Progenitor cell of endocrine pancreas (in vitro differentiated cells): ENCODE measurements around the gene DYNC1H1. TPM values are rescaled to one million over a fixed set of nuclear protein-coding genes. Genes with fewer than 3 reads are reported as not detected.
"Not testable (repeated sequence)": the region's sequence is repeated elsewhere in the genome, so short reads cannot be mapped to it uniquely, and the experiment has no call there.

Source experiments
- DNase-seq: peaks from one replicate; pipeline ENCODE4 v3.0.0; 2021; ENCODE audit warnings: low spot score; ENCODE audit not compliant: unreplicated experiment
- H3K27ac Mint-ChIP-seq: 2 replicates; pipeline ENCODE4 v1.8.0; 2021; ENCODE audit warnings: mild to moderate bottlenecking, moderate library complexity, mixed read lengths
- H3K27me3 Mint-ChIP-seq: 2 replicates; pipeline ENCODE4 v1.8.0; 2021; ENCODE audit warnings: mixed read lengths
- H3K36me3 Mint-ChIP-seq: 2 replicates; pipeline ENCODE4 v1.8.0; 2022; ENCODE audit warnings: mixed read lengths; ENCODE audit not compliant: insufficient read depth
- H3K4me1 Mint-ChIP-seq: 2 replicates; pipeline ENCODE4 v1.8.0; 2021; ENCODE audit warnings: low read depth, mixed read lengths
- H3K4me3 Mint-ChIP-seq: 2 replicates; pipeline ENCODE4 v1.8.0; 2021; ENCODE audit warnings: low read depth, mild to moderate bottlenecking, moderate library complexity, mixed read lengths
- H3K9me3 Mint-ChIP-seq: 2 replicates; pipeline ENCODE4 v1.8.0; 2021; ENCODE audit warnings: low read depth, mixed read lengths
- total RNA-seq: library from RNA; stranded (reverse); gene quantifications from 2 replicates; pipeline ENCODE4 v1.2.1, GENCODE V29; 2021
- TF ChIP-seq, protein P1 (sequence below): fragments of 200-600 bp; sonication (generic); IDR thresholded peaks from one replicate; pipeline ENCODE4 v1.5.0; 2021; ENCODE audit warnings: antibody characterized with exemption, mild to moderate bottlenecking; ENCODE audit not compliant: unreplicated experiment

The DYNC1H1 gene
- total RNA-seq, 1 donor from 2014 or later: 501 TPM

- TF ChIP-seq, protein P1, sequence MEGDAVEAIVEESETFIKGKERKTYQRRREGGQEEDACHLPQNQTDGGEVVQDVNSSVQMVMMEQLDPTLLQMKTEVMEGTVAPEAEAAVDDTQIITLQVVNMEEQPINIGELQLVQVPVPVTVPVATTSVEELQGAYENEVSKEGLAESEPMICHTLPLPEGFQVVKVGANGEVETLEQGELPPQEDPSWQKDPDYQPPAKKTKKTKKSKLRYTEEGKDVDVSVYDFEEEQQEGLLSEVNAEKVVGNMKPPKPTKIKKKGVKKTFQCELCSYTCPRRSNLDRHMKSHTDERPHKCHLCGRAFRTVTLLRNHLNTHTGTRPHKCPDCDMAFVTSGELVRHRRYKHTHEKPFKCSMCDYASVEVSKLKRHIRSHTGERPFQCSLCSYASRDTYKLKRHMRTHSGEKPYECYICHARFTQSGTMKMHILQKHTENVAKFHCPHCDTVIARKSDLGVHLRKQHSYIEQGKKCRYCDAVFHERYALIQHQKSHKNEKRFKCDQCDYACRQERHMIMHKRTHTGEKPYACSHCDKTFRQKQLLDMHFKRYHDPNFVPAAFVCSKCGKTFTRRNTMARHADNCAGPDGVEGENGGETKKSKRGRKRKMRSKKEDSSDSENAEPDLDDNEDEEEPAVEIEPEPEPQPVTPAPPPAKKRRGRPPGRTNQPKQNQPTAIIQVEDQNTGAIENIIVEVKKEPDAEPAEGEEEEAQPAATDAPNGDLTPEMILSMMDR: no peak
- Mint-ChIP-seq H3K36me3 (peaks cover 70% of the 10 kb centered on the region), H3K4me1 (peaks cover 45% of the 10 kb centered on the region), H3K4me3 (peak overlapping the region; percentile 30), H3K27me3 (no peaks in the 10 kb centered on the region), H3K27ac (peak overlapping the region; percentile 71), H3K9me3 (no peaks in the 10 kb centered on the region)
- no peak for DNase-seq
Observed at GRCh38 chr14:102081231-102082080, 117.1 kb downstream of the DYNC1H1 start.

GRCh38 chr14:102084522-102084921, 120.1 kb downstream of the DYNC1H1 start:
- peak overlapping the region; percentile 92 for H3K27ac Mint-ChIP-seq
- not testable (repeated sequence) for H3K27me3 Mint-ChIP-seq, H3K9me3 Mint-ChIP-seq, DNase-seq
- peaks cover 54% of the 10 kb centered on the region for H3K4me1 Mint-ChIP-seq
- H3K4me3 Mint-ChIP-seq: peak overlapping the region; percentile 87
- peaks cover 64% of the 10 kb centered on the region for H3K36me3 Mint-ChIP-seq

- H3K9me3 Mint-ChIP-seq: no peaks in the 10 kb centered on the region
- H3K27ac Mint-ChIP-seq: peak overlapping the region; percentile 98
- DNase-seq: no peak
- peaks cover 61% of the 10 kb centered on the region for H3K36me3 Mint-ChIP-seq
- H3K4me3 Mint-ChIP-seq: peak overlapping the region; percentile 87
- TF ChIP-seq, protein P1: no peak
- H3K27me3 Mint-ChIP-seq: no peaks in the 10 kb centered on the region
- H3K4me1 Mint-ChIP-seq: peaks cover 56% of the 10 kb centered on the region
Observed at GRCh38 chr14:102084931-102085330, 120.6 kb downstream of the DYNC1H1 start.

DNA sequence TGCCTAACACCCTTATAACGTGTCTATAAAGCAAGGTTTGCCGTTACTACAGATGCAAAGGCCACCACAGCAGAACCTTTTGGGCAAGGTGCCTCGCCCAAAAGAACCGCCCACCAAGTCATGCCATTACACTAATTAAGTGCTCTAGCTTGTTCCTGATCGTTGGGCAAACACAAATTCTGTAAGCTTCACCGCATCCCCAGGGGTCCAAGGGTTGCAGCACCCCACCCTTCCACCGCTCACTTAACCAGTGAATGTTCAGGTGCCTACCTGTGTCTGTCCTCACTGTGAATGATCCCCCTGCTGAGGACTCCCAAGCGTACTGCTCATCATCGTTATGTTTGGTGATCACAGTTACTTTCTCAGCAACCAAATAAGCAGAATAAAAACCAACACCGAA, 121.1 kb downstream of the DYNC1H1 start:
- no peaks in the 10 kb centered on the region for H3K9me3 Mint-ChIP-seq
- H3K36me3 Mint-ChIP-seq: peaks cover 55% of the 10 kb centered on the region
- DNase-seq: no peak
- H3K4me1 Mint-ChIP-seq: peaks cover 56% of the 10 kb centered on the region
- peak overlapping the region; percentile 98 for H3K27ac Mint-ChIP-seq
- H3K27me3 Mint-ChIP-seq: no peaks in the 10 kb centered on the region
- TF ChIP-seq, protein P1: no peak
- peak overlapping the region; percentile 87 for H3K4me3 Mint-ChIP-seq

DNA sequence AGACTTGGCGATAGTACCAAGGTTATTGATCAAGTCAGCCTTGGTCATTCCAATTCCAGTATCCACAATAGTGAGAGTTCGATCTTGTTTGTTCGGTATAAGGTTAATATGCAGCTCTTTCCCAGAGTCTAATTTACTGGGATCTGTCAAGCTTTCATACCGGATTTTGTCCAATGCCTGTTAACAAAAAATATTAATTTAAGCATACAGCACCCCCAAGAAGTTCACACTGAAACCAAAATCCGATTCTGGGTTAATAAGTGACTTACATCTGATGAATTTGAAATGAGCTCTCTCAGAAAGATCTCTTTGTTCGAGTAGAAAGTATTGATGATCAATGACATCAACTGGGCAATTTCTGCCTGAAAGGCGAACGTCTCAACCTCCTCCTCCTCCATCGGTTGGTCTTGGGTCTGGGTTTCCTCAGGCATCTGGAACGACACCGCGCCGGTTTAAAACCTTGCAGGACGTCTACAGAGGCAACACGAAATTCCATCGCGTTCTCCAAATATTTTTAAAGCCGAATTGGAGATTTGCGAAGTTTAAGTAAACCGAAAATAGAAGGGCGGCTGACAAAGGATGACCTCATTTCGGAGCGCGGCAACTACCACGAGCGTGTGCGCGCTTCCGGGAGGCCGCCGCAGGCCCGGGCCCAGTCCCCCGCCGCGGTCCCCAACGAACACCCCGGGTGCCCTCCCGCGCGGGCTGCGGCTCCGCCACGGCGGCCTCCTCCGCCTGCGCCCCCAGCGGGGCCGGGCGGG, 121.8 kb downstream of the DYNC1H1 start:
- H3K9me3 Mint-ChIP-seq: no peaks in the 10 kb centered on the region
- H3K27ac Mint-ChIP-seq: peak overlapping the region; percentile 98
- peaks cover 52% of the 10 kb centered on the region for H3K4me1 Mint-ChIP-seq

More for the DNA sequence above, 121.8 kb downstream of the DYNC1H1 start:
- Mint-ChIP-seq H3K4me3 (peak overlapping the region; percentile 87), H3K27me3 (no peaks in the 10 kb centered on the region), H3K36me3 (peaks cover 49% of the 10 kb centered on the region)
- TF ChIP-seq, protein P1: no peak
- no peak for DNase-seq
